Neural progenitor cell (in vitro differentiated cells): ENCODE results near the gene TRIM46.

ENCODE experiments used
- CTCF ChIP-seq: fragments of 200-600 bp; sonication (generic); IDR thresholded peaks from 2 replicates; pipeline ENCODE4 v1.5.1; 2017; ENCODE audit warnings: antibody characterized with exemption, mild to moderate bottlenecking
- EZH2 ChIP-seq: fragments of 200-600 bp; sonication (generic); IDR thresholded peaks from 2 replicates; pipeline ENCODE4 v1.6.1; 2017; ENCODE audit warnings: antibody characterized with exemption, mild to moderate bottlenecking, moderate library complexity

GRCh38 chr1:155202731-155203515 lies 29.3 kb downstream of the TRIM46 start:
- TF ChIP-seq CTCF (no peak), EZH2 (no peak)
